HepG2 (cell line): ENCODE data around the gene RREB1. TPM values are rescaled to one million over a fixed set of nuclear protein-coding genes. Genes with fewer than 3 reads are reported as not detected.

ENCODE experiments used
- ARID5B ChIP-seq: IDR thresholded peaks from 2 replicates; pipeline ENCODE4 v1.4.0; 2020; ENCODE audit warnings: mild to moderate bottlenecking, missing genetic modification reagents
- CBFB ChIP-seq: sonication (generic); formaldehyde crosslinking; IDR thresholded peaks from 2 replicates; pipeline ENCODE4 v1.4.0; 2020; ENCODE audit warnings: missing genetic modification reagents
- CSRNP2 ChIP-seq: sonication (generic); formaldehyde crosslinking; conservative IDR thresholded peaks from 2 replicates; pipeline ENCODE4 v1.8.0; 2022; ENCODE audit warnings: low read depth, missing genetic modification reagents
- DMTF1 ChIP-seq: sonication (generic); formaldehyde crosslinking; IDR thresholded peaks from 2 replicates; pipeline ENCODE4 v1.4.0; 2020; ENCODE audit warnings: mild to moderate bottlenecking, missing genetic modification reagents
- ELF1 ChIP-seq: sonication (generic); formaldehyde crosslinking; IDR thresholded peaks from 2 replicates; pipeline ENCODE4 v1.4.0; 2020; ENCODE audit warnings: missing genetic modification reagents
- EP300 ChIP-seq, 3 experiments: sonication (generic) in 1 of 3; formaldehyde crosslinking in 1 of 3; IDR thresholded peaks; 2 replicates each; pipeline versions ENCODE4 v1.5.1 to v1.6.1; 2011 to 2020; ENCODE audit warnings: low read depth in 2 of 3, low read length in 2 of 3, borderline replicate concordance in 1 of 3, improper control_type of control experiment in 1 of 3, mild to moderate bottlenecking in 1 of 3, missing genetic modification reagents in 1 of 3, moderate library complexity in 1 of 3
- FOXP4 ChIP-seq: sonication (generic); formaldehyde crosslinking; IDR thresholded peaks from 2 replicates; pipeline ENCODE4 v1.4.0; 2020; ENCODE audit warnings: missing genetic modification reagents
- IRF2 ChIP-seq: IDR thresholded peaks from 2 replicates; pipeline ENCODE4 v1.6.1; 2018; ENCODE audit warnings: missing genetic modification reagents, missing compliant biosample characterization
- ISL2 ChIP-seq: sonication (generic); formaldehyde crosslinking; IDR thresholded peaks from 2 replicates; pipeline ENCODE4 v1.5.0; 2020; ENCODE audit warnings: missing genetic modification reagents
- KAT8 ChIP-seq: IDR thresholded peaks from 2 replicates; pipeline ENCODE4 v1.6.1; 2016; ENCODE audit warnings: missing genetic modification reagents, missing compliant biosample characterization
- THRA ChIP-seq: sonication (generic); formaldehyde crosslinking; IDR thresholded peaks from 2 replicates; pipeline ENCODE4 v1.4.0; 2020; ENCODE audit warnings: missing genetic modification reagents, borderline replicate concordance
- ZBTB25 ChIP-seq: IDR thresholded peaks from 2 replicates; pipeline ENCODE4 v1.6.1; 2018; ENCODE audit warnings: missing genetic modification reagents
- ZFP36 ChIP-seq: fragments of 150-350 bp; IDR thresholded peaks from 2 replicates; pipeline ENCODE4 v1.6.1; 2018; ENCODE audit warnings: borderline replicate concordance, low read length, low read depth; ENCODE audit not compliant: partially characterized antibody
- ZNF746 ChIP-seq: sonication (generic); formaldehyde crosslinking; IDR thresholded peaks from 2 replicates; pipeline ENCODE4 v1.8.0; 2022; ENCODE audit warnings: mild to moderate bottlenecking, missing genetic modification reagents
- polyA plus RNA-seq, 8 experiments: library from polyadenylated mRNA; depleted of rRNA in 3 of 8; stranded (reverse) in 7 of 8; unstranded in 1 of 8; fragments of >200 nt; fragmentation: Illumina TruSeq in 4 of 8; extraction: Trizol in 4 of 8; gene quantifications; 2 replicates each; pipeline versions ENCODE4 v1.2.1 to v1.2.3, GENCODE V29; 2011 to 2016; ENCODE audit warnings: low read depth in 4 of 8, missing spikeins in 1 of 8, mixed read lengths in 1 of 8; ENCODE audit not compliant: insufficient read depth in 1 of 8
- total RNA-seq, 5 experiments: library from RNA; depleted of rRNA; stranded (reverse); fragments of >200 nt; fragmentation: Illumina TruSeq; extraction: Trizol; gene quantifications; 2 replicates each; pipeline ENCODE4 v1.2.3, GENCODE V29; 2016; ENCODE audit warnings: low read depth in 1 of 5

Gene RREB1
- total and polyA plus RNA-seq, 2 of the 13 experiments (the other 11 are each of a cell fraction or from before 2014, with no cell fraction given), result 6.1 to 23.2 TPM

GRCh38 chr6:7165002-7165889 is 57.5 kb downstream of the RREB1 start (continued):
- peak; percentile 87 for TF ChIP-seq ARID5B (CRISPR knock-in tag)
- peak; percentile 46; the same call in 1 of the 2 replicates for TF ChIP-seq ZNF746
- peak in 1 of 2 experiments; percentile 84; a peak in 2 of 4 replicates for TF ChIP-seq EP300 (IDR thresholded peaks at IDR 0.05; ENCODE audit: low read depth in 2 of 2, low read length in 2 of 2)
- peak; percentile 78 for TF ChIP-seq EP300 (CRISPR knock-in tag; IDR thresholded peaks at IDR 0.05; ENCODE audit: borderline replicate concordance)
- no peak for TF ChIP-seq CSRNP2 (CRISPR knock-in tag)
- peak; percentile 91 for TF ChIP-seq FOXP4 (CRISPR knock-in tag)
- TF ChIP-seq ISL2 (CRISPR knock-in tag), result peak; percentile 92
- TF ChIP-seq ZBTB25 (CRISPR knock-in tag), result 0 out of 2 replicates have a peak, but pooled peaks have one; percentile 16
- TF ChIP-seq KAT8 (CRISPR knock-in tag), result peak; percentile 74; the same call in 1 of the 2 replicates
- TF ChIP-seq IRF2 (CRISPR knock-in tag), result peak; percentile 66
- TF ChIP-seq ZFP36, result no peak
- TF ChIP-seq THRA, result peak; percentile 45; the same call in 1 of the 2 replicates
- no peak for TF ChIP-seq DMTF1 (CRISPR knock-in tag)
- peak; percentile 66; the same call in 1 of the 2 replicates for TF ChIP-seq CBFB (CRISPR knock-in tag)
- TF ChIP-seq ELF1, result peak; percentile 21; the same call in 1 of the 2 replicates
